AML-193 (cell line): ENCODE data around the gene CYTH2.
"Not testable (repeated sequence)": the region's sequence is repeated elsewhere in the genome, so short reads cannot be mapped to it uniquely, and the experiment has no call there.

Experiments used
- DNase-seq, 2 experiments: peaks; one replicate each; lab custom pipeline; 2025; lab: John Stamatoyannopoulos, UW

CYTH2 gene

GRCh38 chr19:48477067-48477685, 8.0 kb downstream of the CYTH2 start:
- no peak for DNase-seq

- no peak for DNase-seq
Observed at GRCh38 chr19:48477698-48478338, 8.6 kb downstream of the CYTH2 start.

- no peak for DNase-seq
Observed at GRCh38 chr19:48478339-48479256, 9.4 kb downstream of the CYTH2 start.

GRCh38 chr19:48479686-48480085, 10.5 kb downstream of the CYTH2 start:
- no peak for DNase-seq

- no peak for DNase-seq
Observed at GRCh38 chr19:48480183-48480557, 11.0 kb downstream of the CYTH2 start.

GRCh38 chr19:48480558-48481500, 11.7 kb downstream of the CYTH2 start:
- no peak for DNase-seq

GRCh38 chr19:48481846-48482639, 12.9 kb downstream of the CYTH2 start:
- DNase-seq: no peak

GRCh38 chr19:48483301-48483700, 14.1 kb downstream of the CYTH2 start:
- no peak for DNase-seq

- DNase-seq: no peak
Observed at GRCh38 chr19:48484247-48484893, 15.2 kb downstream of the CYTH2 start.

- no peak for DNase-seq
Observed at GRCh38 chr19:48484931-48485612, 15.9 kb downstream of the CYTH2 start.

GRCh38 chr19:48486706-48487105, 17.5 kb downstream of the CYTH2 start:
- DNase-seq: not testable (repeated sequence)

- DNase-seq: no peak
Observed at GRCh38 chr19:48487544-48487943, 18.4 kb downstream of the CYTH2 start.

- DNase-seq: no peak
Observed at GRCh38 chr19:48487948-48488347, 18.8 kb downstream of the CYTH2 start.

GRCh38 chr19:48488478-48488877, 19.3 kb downstream of the CYTH2 start:
- not testable (repeated sequence) for DNase-seq

GRCh38 chr19:48489608-48490216, 20.5 kb downstream of the CYTH2 start:
- peak; percentile 57 to 60 for DNase-seq

GRCh38 chr19:48490981-48491792, 22.0 kb downstream of the CYTH2 start:
- peak in 1 of 2 experiments; percentile 13 for DNase-seq

- no peak for DNase-seq
Observed at GRCh38 chr19:48491793-48492123, 22.6 kb downstream of the CYTH2 start.

GRCh38 chr19:48492925-48493717, 24.0 kb downstream of the CYTH2 start:
- peak; percentile 90 to 92 for DNase-seq
